GM12878 (cell line): ENCODE measurements around the gene ZDHHC14. TPM values are rescaled to one million over a fixed set of nuclear protein-coding genes. Genes with fewer than 3 reads are reported as not detected.

Experiments used
- CHD2 ChIP-seq: IDR thresholded peaks from 2 replicates; pipeline ENCODE4 v1.6.1; 2011; ENCODE audit warnings: low read depth, low read length, improper control_type of control experiment, borderline replicate concordance
- CTCF ChIP-seq, 3 experiments: IDR thresholded peaks in 2 of 3; conservative IDR thresholded peaks in 1 of 3; 2 replicates each; pipeline ENCODE4 v1.5.1; 2011; ENCODE audit warnings: low read depth in 3 of 3, low read length in 3 of 3, mild to moderate bottlenecking in 3 of 3, control low read depth in 2 of 3, moderate library complexity in 2 of 3, inconsistent platforms in 1 of 3, mixed read lengths in 1 of 3; ENCODE audit not compliant: control insufficient read depth in 2 of 3, insufficient read depth in 1 of 3; ENCODE audit errors: extremely low read depth in 1 of 3
- CUX1 ChIP-seq: IDR thresholded peaks from 2 replicates; pipeline ENCODE4 v1.6.1; 2012; ENCODE audit warnings: improper control_type of control experiment, low read depth, low read length; ENCODE audit not compliant: insufficient replicate concordance
- EP300 ChIP-seq, 2 experiments: fragments of 150-350 bp in 1 of 2; IDR thresholded peaks; 2 replicates each; pipeline ENCODE4 v1.6.1; 2011 to 2012; ENCODE audit warnings: low read depth in 2 of 2, low read length in 2 of 2, borderline replicate concordance in 1 of 2, improper control_type of control experiment in 1 of 2, inconsistent platforms in 1 of 2; ENCODE audit not compliant: control insufficient read depth in 1 of 2
- IKZF2 ChIP-seq, 2 experiments: fragments of 450-650 bp; IDR thresholded peaks; 2 replicates each; pipeline ENCODE4 v1.6.1; 2017; ENCODE audit warnings: mild to moderate bottlenecking in 2 of 2, moderate library complexity in 2 of 2
- MTA2 ChIP-seq: fragments of 450-650 bp; IDR thresholded peaks from 2 replicates; pipeline ENCODE4 v1.6.1; 2016; ENCODE audit warnings: low read depth, mild to moderate bottlenecking, moderate library complexity
- MXI1 ChIP-seq: fragments of 150-350 bp; IDR thresholded peaks from 2 replicates; pipeline ENCODE4 v1.6.1; 2011; ENCODE audit warnings: low read depth, mild to moderate bottlenecking, inconsistent platforms, low read length, improper control_type of control experiment
- RUNX3 ChIP-seq: IDR thresholded peaks from 2 replicates; pipeline ENCODE4 v1.6.1; 2012; ENCODE audit warnings: low read length, inconsistent platforms
- SIX5 ChIP-seq: IDR thresholded peaks from 2 replicates; pipeline ENCODE4 v1.6.1; 2011; ENCODE audit warnings: mild to moderate bottlenecking, low read depth, low read length, moderate library complexity; ENCODE audit not compliant: severe bottlenecking
- SKIL ChIP-seq: fragments of 450-650 bp; IDR thresholded peaks from 2 replicates; pipeline ENCODE4 v1.6.1; 2017; ENCODE audit warnings: mild to moderate bottlenecking, low read depth, inconsistent platforms; ENCODE audit not compliant: poor library complexity, severe bottlenecking
- SMAD1 ChIP-seq: fragments of 450-650 bp; IDR thresholded peaks from 2 replicates; pipeline ENCODE4 v1.6.1; 2018; ENCODE audit warnings: mild to moderate bottlenecking, low read depth; ENCODE audit not compliant: partially characterized antibody
- TBL1XR1 ChIP-seq: IDR thresholded peaks from 2 replicates; pipeline ENCODE4 v1.6.1; 2012; ENCODE audit warnings: low read depth, low read length, improper control_type of control experiment
- YY1 ChIP-seq: IDR thresholded peaks from 2 replicates; pipeline ENCODE4 v1.6.1; 2011; ENCODE audit warnings: low read depth, mild to moderate bottlenecking, low read length
- polyA plus RNA-seq, 11 experiments: library from polyadenylated mRNA; depleted of rRNA in 4 of 11; unstranded in 6 of 11; stranded (reverse) in 5 of 11; fragments of >200 nt; fragmentation: Nextera tagmentation in 4 of 11; fragmentation: Illumina TruSeq in 1 of 11; extraction: Ambion mirVana in 4 of 11; extraction: Trizol in 1 of 11; gene quantifications; 1 replicate in 1 of 11; 2 replicates in 10 of 11; pipeline versions ENCODE4 v1.2.1 to v1.2.3, GENCODE V29; 2011 to 2016; ENCODE audit warnings: inconsistent platforms in 2 of 11, missing spikeins in 2 of 11, low read depth in 1 of 11
- total RNA-seq, 4 experiments: library from RNA; depleted of rRNA in 3 of 4; stranded (reverse); fragments of >200 nt in 3 of 4; fragmentation: Illumina TruSeq in 1 of 4; extraction: Trizol in 1 of 4; gene quantifications; 2 replicates each; pipeline versions ENCODE4 v1.2.1 to v1.2.3, GENCODE V29; 2013 to 2021
- TF ChIP-seq, protein P1 (sequence below): IDR thresholded peaks from 2 replicates; pipeline ENCODE4 v1.6.1; 2012; ENCODE audit warnings: low read length, inconsistent platforms
- TF ChIP-seq, protein P2 (sequence below): IDR thresholded peaks from 2 replicates; pipeline ENCODE4 v1.6.1; 2011; ENCODE audit warnings: low read depth, mild to moderate bottlenecking, low read length, moderate library complexity, borderline replicate concordance; ENCODE audit errors: extremely low read depth
- TF ChIP-seq, protein P3 (sequence below): IDR thresholded peaks from 2 replicates; pipeline ENCODE4 v1.6.1; 2011; ENCODE audit warnings: low read depth, low read length, improper control_type of control experiment, borderline replicate concordance

ZDHHC14 gene
- total and polyA plus RNA-seq, 10 of the 15 experiments (the other 5 are each of a cell fraction or from before 2014, with no cell fraction given): 0.15 to 16.0 (median 0.76) TPM; not detected in 1

- TF ChIP-seq, protein P1, sequence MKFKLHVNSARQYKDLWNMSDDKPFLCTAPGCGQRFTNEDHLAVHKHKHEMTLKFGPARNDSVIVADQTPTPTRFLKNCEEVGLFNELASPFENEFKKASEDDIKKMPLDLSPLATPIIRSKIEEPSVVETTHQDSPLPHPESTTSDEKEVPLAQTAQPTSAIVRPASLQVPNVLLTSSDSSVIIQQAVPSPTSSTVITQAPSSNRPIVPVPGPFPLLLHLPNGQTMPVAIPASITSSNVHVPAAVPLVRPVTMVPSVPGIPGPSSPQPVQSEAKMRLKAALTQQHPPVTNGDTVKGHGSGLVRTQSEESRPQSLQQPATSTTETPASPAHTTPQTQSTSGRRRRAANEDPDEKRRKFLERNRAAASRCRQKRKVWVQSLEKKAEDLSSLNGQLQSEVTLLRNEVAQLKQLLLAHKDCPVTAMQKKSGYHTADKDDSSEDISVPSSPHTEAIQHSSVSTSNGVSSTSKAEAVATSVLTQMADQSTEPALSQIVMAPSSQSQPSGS: peak; percentile 31; the same call in 1 of the 2 replicates
- peak; percentile 16 to 84; a peak in 1 of 4 replicates for TF ChIP-seq EP300 (IDR thresholded peaks at IDR 0.05; ENCODE audit: borderline replicate concordance in 1 of 2, control insufficient read depth in 1 of 2, low read depth in 2 of 2, low read length in 2 of 2)
- peak; percentile 41; the same call in 1 of the 2 replicates for TF ChIP-seq MTA2
- TF ChIP-seq, protein P2, sequence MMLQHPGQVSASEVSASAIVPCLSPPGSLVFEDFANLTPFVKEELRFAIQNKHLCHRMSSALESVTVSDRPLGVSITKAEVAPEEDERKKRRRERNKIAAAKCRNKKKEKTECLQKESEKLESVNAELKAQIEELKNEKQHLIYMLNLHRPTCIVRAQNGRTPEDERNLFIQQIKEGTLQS: no peak
- TF ChIP-seq IKZF2 (IDR thresholded peaks at IDR 0.05): peak; percentile 12 to 30; a peak in 2 of 4 replicates
- 0 out of 6 replicates have a peak, but pooled peaks of 1 of the 3 experiments have one; percentile 9 for TF ChIP-seq CTCF (IDR thresholded peaks at IDR 0.05 in 2 of 3, conservative IDR thresholded peaks at IDR 0.05 in 1 of 3; ENCODE audit: control insufficient read depth in 2 of 3, extremely low read depth in 1 of 3, insufficient read depth in 1 of 3, low read depth in 3 of 3, low read length in 3 of 3)
- 0 out of 2 replicates have a peak, but pooled peaks have one; percentile 41 for TF ChIP-seq YY1
- TF ChIP-seq CUX1: peak; percentile 4
- TF ChIP-seq SMAD1: no peak
- TF ChIP-seq RUNX3: peak; percentile 38; the same call in 1 of the 2 replicates
- peak; percentile 24; the same call in 1 of the 2 replicates for TF ChIP-seq CHD2
- peak; percentile 79 for TF ChIP-seq SKIL
- TF ChIP-seq TBL1XR1: peak; percentile 81; the same call in 1 of the 2 replicates
- TF ChIP-seq, protein P3, sequence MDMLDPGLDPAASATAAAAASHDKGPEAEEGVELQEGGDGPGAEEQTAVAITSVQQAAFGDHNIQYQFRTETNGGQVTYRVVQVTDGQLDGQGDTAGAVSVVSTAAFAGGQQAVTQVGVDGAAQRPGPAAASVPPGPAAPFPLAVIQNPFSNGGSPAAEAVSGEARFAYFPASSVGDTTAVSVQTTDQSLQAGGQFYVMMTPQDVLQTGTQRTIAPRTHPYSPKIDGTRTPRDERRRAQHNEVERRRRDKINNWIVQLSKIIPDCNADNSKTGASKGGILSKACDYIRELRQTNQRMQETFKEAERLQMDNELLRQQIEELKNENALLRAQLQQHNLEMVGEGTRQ: no peak
- TF ChIP-seq SIX5: no peak
- 0 out of 2 replicates have a peak, but pooled peaks have one; percentile 35 for TF ChIP-seq MXI1
These were observed 190.3 kb downstream of the ZDHHC14 start (continued) for GRCh38 chr6:157571269-157571668.
